Keratinocyte (primary cell): ENCODE results near the gene GABRB1.

Source experiments
- EZH2 ChIP-seq: IDR thresholded peaks from one replicate; pipeline ENCODE4 v1.6.1; 2012; ENCODE audit warnings: inconsistent platforms, mild to moderate bottlenecking, low read length, moderate library complexity
- TF ChIP-seq, protein P1 (sequence below), 3 experiments: IDR thresholded peaks in 1 of 3; conservative IDR thresholded peaks in 1 of 3; optimal IDR thresholded peaks in 1 of 3; 2 replicates in 2 of 3; 3 replicates in 1 of 3; pipeline versions ENCODE3 to v1.5.1; 2011; ENCODE audit warnings: low read length in 3 of 3, mild to moderate bottlenecking in 3 of 3, moderate library complexity in 2 of 3, control low read depth in 1 of 3, inconsistent platforms in 1 of 3; ENCODE audit not compliant: insufficient read depth in 2 of 3; ENCODE audit errors: extremely low read depth in 1 of 3

DNA sequence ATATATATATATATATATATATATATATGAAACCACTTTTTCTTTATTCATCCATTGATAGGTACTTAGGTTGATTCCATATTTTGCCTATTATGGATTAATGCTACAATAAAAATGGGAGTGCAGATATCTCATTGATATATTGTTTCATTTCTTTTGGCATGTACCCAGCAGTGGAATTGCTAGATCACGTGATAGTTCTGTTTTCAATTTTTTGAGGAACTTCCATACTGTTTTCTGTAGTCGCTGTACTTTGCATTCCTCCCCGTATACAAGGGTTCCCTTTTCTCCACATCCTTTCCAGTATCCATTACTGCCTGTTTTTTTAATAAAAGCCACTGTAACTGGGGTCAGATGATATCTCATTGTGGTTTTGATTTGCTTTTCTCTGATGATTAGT lies 124.6 kb downstream of the GABRB1 start:
- TF ChIP-seq, protein P1, sequence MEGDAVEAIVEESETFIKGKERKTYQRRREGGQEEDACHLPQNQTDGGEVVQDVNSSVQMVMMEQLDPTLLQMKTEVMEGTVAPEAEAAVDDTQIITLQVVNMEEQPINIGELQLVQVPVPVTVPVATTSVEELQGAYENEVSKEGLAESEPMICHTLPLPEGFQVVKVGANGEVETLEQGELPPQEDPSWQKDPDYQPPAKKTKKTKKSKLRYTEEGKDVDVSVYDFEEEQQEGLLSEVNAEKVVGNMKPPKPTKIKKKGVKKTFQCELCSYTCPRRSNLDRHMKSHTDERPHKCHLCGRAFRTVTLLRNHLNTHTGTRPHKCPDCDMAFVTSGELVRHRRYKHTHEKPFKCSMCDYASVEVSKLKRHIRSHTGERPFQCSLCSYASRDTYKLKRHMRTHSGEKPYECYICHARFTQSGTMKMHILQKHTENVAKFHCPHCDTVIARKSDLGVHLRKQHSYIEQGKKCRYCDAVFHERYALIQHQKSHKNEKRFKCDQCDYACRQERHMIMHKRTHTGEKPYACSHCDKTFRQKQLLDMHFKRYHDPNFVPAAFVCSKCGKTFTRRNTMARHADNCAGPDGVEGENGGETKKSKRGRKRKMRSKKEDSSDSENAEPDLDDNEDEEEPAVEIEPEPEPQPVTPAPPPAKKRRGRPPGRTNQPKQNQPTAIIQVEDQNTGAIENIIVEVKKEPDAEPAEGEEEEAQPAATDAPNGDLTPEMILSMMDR (optimal IDR thresholded peaks at IDR 0.05 in 1 of 3, IDR thresholded peaks at IDR 0.05 in 1 of 3, conservative IDR thresholded peaks at IDR 0.05 in 1 of 3; ENCODE audit: extremely low read depth in 1 of 3, insufficient read depth in 2 of 3, low read length in 3 of 3) = no peak
- no peak for TF ChIP-seq EZH2
